Spleen (tissue), 7 donors: ENCODE results near the gene NLRP10.

Experiments used
- CTCF ChIP-seq, 11 experiments: fragments of 200-600 bp in 7 of 11; fragments of 450-650 bp in 4 of 11; sonication (generic) in 4 of 11; IDR thresholded peaks in 8 of 11; conservative IDR thresholded peaks in 3 of 11; 1 replicate in 7 of 11; 2 replicates in 4 of 11; pipeline versions ENCODE4 v1.4.0 to v1.8.0; 2016 to 2021; ENCODE audit warnings: antibody characterized with exemption in 11 of 11, inconsistent platforms in 4 of 11, mild to moderate bottlenecking in 1 of 11
- POLR2A ChIP-seq, 3 donors: fragments of 450-650 bp; IDR thresholded peaks; one replicate each; pipeline ENCODE4 v1.5.1; 2017; ENCODE audit warnings: antibody characterized with exemption in 3 of 3, mild to moderate bottlenecking in 1 of 3
- POLR2AphosphoS5 ChIP-seq, 3 donors: sonication (generic); formaldehyde crosslinking; IDR thresholded peaks; one replicate each; pipeline ENCODE4 v1.5.1; 2017; ENCODE audit warnings: antibody characterized with exemption in 3 of 3
- donor health status: DM: no; HTN: no; CAD: no; lungs with moderate emphysema.
- donor health status: DM: no; HTN: no; CAD: no.
- donor health status: DM: no; HTN: no; CAD: no.

GRCh38 chr11:7973011-7973410 is 7.8 kb upstream of the NLRP10 start:
- TF ChIP-seq POLR2A (IDR thresholded peaks at IDR 0.05) (no peak), CTCF (IDR thresholded peaks at IDR 0.05 in 8 of 11, conservative IDR thresholded peaks at IDR 0.05 in 3 of 11) (no peak), POLR2AphosphoS5 (IDR thresholded peaks at IDR 0.05) (no peak)
